HepG2 (cell line): Measurements from ENCODE around the gene SSC4D. TPM values are rescaled to one million over a fixed set of nuclear protein-coding genes. Genes with fewer than 3 reads are reported as not detected.
A peak's percentile ranks its signal among the peaks of the same experiment; 100 is the strongest.

Experiments used
- DDIT3 ChIP-seq: sonication (generic); formaldehyde crosslinking; IDR thresholded peaks from 2 replicates; pipeline ENCODE4 v1.4.0; 2020; ENCODE audit warnings: mild to moderate bottlenecking, missing genetic modification reagents
- HNF4G ChIP-seq, 2 experiments: sonication (generic) in 1 of 2; formaldehyde crosslinking in 1 of 2; IDR thresholded peaks; 2 replicates each; pipeline versions ENCODE4 v1.4.0 to v1.6.1; 2011 to 2020; ENCODE audit warnings: borderline replicate concordance in 2 of 2, low read depth in 2 of 2, mild to moderate bottlenecking in 2 of 2, low read length in 1 of 2, missing genetic modification reagents in 1 of 2, moderate library complexity in 1 of 2
- HOXA9 ChIP-seq: sonication (generic); formaldehyde crosslinking; IDR thresholded peaks from 2 replicates; pipeline ENCODE4 v1.8.1; 2022; ENCODE audit warnings: missing genetic modification reagents, mild to moderate bottlenecking, moderate library complexity, borderline replicate concordance
- POLR2G ChIP-seq: fragments of 200-400 bp; formaldehyde crosslinking; IDR thresholded peaks from 2 replicates; pipeline ENCODE4 v1.6.1; 2018; ENCODE audit warnings: mild to moderate bottlenecking, low read depth, low read length, moderate library complexity
- SSRP1 ChIP-seq: IDR thresholded peaks from 2 replicates; pipeline ENCODE4 v1.6.1; 2016; ENCODE audit warnings: control low read depth
- TBP ChIP-seq: sonication (generic); formaldehyde crosslinking; IDR thresholded peaks from 2 replicates; pipeline ENCODE4 v1.5.0; 2020; ENCODE audit warnings: missing genetic modification reagents
- ZFAT ChIP-seq: sonication (generic); formaldehyde crosslinking; conservative IDR thresholded peaks from 2 replicates; pipeline ENCODE4 v1.8.1; 2023; ENCODE audit warnings: missing genetic modification reagents, inconsistent platforms
- ZNF367 ChIP-seq: sonication (generic); formaldehyde crosslinking; IDR thresholded peaks from 2 replicates; pipeline ENCODE4 v1.4.0; 2020; ENCODE audit warnings: missing genetic modification reagents, borderline replicate concordance
- ZNF557 ChIP-seq: sonication (generic); formaldehyde crosslinking; IDR thresholded peaks from 2 replicates; pipeline ENCODE4 v1.4.0; 2020; ENCODE audit warnings: missing genetic modification reagents
- ZNF589 ChIP-seq: sonication (generic); formaldehyde crosslinking; conservative IDR thresholded peaks from 2 replicates; pipeline ENCODE4 v1.8.0; 2022; ENCODE audit warnings: mild to moderate bottlenecking, moderate library complexity, missing genetic modification reagents
- polyA plus RNA-seq, 8 experiments: library from polyadenylated mRNA; depleted of rRNA in 3 of 8; stranded (reverse) in 7 of 8; unstranded in 1 of 8; fragments of >200 nt; fragmentation: Illumina TruSeq in 4 of 8; extraction: Trizol in 4 of 8; gene quantifications; 2 replicates each; pipeline versions ENCODE4 v1.2.1 to v1.2.3, GENCODE V29; 2011 to 2016; ENCODE audit warnings: low read depth in 4 of 8, missing spikeins in 1 of 8, mixed read lengths in 1 of 8; ENCODE audit not compliant: insufficient read depth in 1 of 8
- total RNA-seq, 5 experiments: library from RNA; depleted of rRNA; stranded (reverse); fragments of >200 nt; fragmentation: Illumina TruSeq; extraction: Trizol; gene quantifications; 2 replicates each; pipeline ENCODE4 v1.2.3, GENCODE V29; 2016; ENCODE audit warnings: low read depth in 1 of 5
- TF ChIP-seq, protein P1 (sequence below): IDR thresholded peaks from 2 replicates; pipeline ENCODE4 v1.4.0; 2020; ENCODE audit warnings: mild to moderate bottlenecking, missing genetic modification reagents
- TF ChIP-seq, protein P2 (sequence below): sonication (generic); formaldehyde crosslinking; IDR thresholded peaks from 2 replicates; pipeline ENCODE4 v1.4.0; 2020; ENCODE audit warnings: missing genetic modification reagents
- TF ChIP-seq, protein P3 (sequence below): sonication (generic); formaldehyde crosslinking; IDR thresholded peaks from 2 replicates; pipeline ENCODE4 v1.5.0; 2020; ENCODE audit warnings: mild to moderate bottlenecking, missing genetic modification reagents, borderline replicate concordance
- TF ChIP-seq, protein P4 (sequence below): sonication (generic); formaldehyde crosslinking; IDR thresholded peaks from 2 replicates; pipeline ENCODE4 v1.4.0; 2020; ENCODE audit warnings: mild to moderate bottlenecking, missing genetic modification reagents

Gene SSC4D
- total and polyA plus RNA-seq, 2 of the 13 experiments (the other 11 are each of a cell fraction or from before 2014, with no cell fraction given) = 33.3 to 63.8 TPM

DNA sequence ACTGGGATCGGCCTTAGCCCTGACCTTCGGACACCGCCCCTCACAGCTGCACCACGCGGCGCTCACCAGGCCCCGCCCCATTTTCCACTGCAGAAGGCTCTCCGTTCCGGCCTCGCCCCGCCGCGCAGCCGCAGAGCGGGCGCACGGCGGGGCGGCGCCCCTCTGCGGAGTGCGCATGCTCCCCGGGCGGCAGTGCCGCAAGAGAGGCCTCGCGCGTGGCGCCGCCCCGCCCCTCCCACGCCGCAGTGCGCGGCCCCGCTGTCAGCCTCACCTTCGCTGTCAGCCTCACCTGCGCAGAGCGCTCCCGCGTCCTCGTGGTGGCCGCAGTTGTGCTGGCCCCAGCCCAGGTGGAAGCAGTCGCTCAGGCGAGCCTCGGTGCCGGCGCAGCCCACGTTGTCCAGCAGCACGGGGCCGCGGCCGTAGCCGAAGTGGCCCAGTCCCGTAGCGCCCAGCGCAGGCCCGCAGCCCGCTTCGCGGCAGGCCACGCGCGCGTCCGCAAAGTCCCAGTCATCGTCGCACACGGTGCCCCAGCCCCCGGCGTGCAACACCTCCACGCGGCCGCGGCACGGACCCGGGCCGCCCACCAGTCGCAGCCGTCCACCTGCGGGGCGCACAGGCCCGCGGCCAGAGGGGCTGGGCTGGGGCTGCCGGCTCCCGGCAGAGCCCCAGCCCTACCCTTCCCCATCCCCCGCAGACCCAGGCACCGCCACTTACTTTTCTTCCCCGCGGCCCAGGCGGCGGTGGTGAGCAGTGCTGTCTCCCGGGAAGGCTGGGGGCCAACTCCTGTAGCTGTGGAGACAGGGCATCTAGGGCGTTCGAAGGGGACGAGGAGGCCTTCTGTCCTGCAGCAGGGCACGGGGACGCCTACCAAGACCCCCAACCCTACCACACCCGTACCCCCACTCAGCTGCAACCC is 16.1 kb downstream of the SSC4D start (continued):
- TF ChIP-seq, protein P1, sequence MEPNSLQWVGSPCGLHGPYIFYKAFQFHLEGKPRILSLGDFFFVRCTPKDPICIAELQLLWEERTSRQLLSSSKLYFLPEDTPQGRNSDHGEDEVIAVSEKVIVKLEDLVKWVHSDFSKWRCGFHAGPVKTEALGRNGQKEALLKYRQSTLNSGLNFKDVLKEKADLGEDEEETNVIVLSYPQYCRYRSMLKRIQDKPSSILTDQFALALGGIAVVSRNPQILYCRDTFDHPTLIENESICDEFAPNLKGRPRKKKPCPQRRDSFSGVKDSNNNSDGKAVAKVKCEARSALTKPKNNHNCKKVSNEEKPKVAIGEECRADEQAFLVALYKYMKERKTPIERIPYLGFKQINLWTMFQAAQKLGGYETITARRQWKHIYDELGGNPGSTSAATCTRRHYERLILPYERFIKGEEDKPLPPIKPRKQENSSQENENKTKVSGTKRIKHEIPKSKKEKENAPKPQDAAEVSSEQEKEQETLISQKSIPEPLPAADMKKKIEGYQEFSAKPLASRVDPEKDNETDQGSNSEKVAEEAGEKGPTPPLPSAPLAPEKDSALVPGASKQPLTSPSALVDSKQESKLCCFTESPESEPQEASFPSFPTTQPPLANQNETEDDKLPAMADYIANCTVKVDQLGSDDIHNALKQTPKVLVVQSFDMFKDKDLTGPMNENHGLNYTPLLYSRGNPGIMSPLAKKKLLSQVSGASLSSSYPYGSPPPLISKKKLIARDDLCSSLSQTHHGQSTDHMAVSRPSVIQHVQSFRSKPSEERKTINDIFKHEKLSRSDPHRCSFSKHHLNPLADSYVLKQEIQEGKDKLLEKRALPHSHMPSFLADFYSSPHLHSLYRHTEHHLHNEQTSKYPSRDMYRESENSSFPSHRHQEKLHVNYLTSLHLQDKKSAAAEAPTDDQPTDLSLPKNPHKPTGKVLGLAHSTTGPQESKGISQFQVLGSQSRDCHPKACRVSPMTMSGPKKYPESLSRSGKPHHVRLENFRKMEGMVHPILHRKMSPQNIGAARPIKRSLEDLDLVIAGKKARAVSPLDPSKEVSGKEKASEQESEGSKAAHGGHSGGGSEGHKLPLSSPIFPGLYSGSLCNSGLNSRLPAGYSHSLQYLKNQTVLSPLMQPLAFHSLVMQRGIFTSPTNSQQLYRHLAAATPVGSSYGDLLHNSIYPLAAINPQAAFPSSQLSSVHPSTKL (CRISPR knock-in tag) = peak; percentile 24; the same call in 1 of the 2 replicates
- TF ChIP-seq ZNF367 (CRISPR knock-in tag) (peak; percentile 26; the same call in 1 of the 2 replicates), ZNF557 (CRISPR knock-in tag) (no peak), HNF4G (IDR thresholded peaks at IDR 0.05; ENCODE audit: borderline replicate concordance, low read depth, low read length) (no peak; the same call in 1 of the 2 replicates), HNF4G (CRISPR knock-in tag; IDR thresholded peaks at IDR 0.05; ENCODE audit: borderline replicate concordance, low read depth) (0 out of 2 replicates have a peak, but pooled peaks have one; percentile 29), ZFAT (CRISPR knock-in tag) (no peak), TBP (CRISPR knock-in tag) (no peak), DDIT3 (CRISPR knock-in tag) (no peak), SSRP1 (CRISPR knock-in tag) (no peak), ZNF589 (CRISPR knock-in tag) (no peak), HOXA9 (CRISPR knock-in tag) (peak; percentile 20; the same call in 1 of the 2 replicates), POLR2G (peak; percentile 66)
- TF ChIP-seq, protein P2, sequence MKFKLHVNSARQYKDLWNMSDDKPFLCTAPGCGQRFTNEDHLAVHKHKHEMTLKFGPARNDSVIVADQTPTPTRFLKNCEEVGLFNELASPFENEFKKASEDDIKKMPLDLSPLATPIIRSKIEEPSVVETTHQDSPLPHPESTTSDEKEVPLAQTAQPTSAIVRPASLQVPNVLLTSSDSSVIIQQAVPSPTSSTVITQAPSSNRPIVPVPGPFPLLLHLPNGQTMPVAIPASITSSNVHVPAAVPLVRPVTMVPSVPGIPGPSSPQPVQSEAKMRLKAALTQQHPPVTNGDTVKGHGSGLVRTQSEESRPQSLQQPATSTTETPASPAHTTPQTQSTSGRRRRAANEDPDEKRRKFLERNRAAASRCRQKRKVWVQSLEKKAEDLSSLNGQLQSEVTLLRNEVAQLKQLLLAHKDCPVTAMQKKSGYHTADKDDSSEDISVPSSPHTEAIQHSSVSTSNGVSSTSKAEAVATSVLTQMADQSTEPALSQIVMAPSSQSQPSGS = peak; percentile 20
- TF ChIP-seq, protein P3, sequence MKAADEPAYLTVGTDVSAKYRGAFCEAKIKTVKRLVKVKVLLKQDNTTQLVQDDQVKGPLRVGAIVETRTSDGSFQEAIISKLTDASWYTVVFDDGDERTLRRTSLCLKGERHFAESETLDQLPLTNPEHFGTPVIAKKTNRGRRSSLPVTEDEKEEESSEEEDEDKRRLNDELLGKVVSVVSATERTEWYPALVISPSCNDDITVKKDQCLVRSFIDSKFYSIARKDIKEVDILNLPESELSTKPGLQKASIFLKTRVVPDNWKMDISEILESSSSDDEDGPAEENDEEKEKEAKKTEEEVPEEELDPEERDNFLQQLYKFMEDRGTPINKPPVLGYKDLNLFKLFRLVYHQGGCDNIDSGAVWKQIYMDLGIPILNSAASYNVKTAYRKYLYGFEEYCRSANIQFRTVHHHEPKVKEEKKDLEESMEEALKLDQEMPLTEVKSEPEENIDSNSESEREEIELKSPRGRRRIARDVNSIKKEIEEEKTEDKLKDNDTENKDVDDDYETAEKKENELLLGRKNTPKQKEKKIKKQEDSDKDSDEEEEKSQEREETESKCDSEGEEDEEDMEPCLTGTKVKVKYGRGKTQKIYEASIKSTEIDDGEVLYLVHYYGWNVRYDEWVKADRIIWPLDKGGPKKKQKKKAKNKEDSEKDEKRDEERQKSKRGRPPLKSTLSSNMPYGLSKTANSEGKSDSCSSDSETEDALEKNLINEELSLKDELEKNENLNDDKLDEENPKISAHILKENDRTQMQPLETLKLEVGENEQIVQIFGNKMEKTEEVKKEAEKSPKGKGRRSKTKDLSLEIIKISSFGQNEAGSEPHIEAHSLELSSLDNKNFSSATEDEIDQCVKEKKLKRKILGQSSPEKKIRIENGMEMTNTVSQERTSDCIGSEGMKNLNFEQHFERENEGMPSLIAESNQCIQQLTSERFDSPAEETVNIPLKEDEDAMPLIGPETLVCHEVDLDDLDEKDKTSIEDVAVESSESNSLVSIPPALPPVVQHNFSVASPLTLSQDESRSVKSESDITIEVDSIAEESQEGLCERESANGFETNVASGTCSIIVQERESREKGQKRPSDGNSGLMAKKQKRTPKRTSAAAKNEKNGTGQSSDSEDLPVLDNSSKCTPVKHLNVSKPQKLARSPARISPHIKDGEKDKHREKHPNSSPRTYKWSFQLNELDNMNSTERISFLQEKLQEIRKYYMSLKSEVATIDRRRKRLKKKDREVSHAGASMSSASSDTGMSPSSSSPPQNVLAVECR (CRISPR knock-in tag) = peak; percentile 88
- TF ChIP-seq, protein P4, sequence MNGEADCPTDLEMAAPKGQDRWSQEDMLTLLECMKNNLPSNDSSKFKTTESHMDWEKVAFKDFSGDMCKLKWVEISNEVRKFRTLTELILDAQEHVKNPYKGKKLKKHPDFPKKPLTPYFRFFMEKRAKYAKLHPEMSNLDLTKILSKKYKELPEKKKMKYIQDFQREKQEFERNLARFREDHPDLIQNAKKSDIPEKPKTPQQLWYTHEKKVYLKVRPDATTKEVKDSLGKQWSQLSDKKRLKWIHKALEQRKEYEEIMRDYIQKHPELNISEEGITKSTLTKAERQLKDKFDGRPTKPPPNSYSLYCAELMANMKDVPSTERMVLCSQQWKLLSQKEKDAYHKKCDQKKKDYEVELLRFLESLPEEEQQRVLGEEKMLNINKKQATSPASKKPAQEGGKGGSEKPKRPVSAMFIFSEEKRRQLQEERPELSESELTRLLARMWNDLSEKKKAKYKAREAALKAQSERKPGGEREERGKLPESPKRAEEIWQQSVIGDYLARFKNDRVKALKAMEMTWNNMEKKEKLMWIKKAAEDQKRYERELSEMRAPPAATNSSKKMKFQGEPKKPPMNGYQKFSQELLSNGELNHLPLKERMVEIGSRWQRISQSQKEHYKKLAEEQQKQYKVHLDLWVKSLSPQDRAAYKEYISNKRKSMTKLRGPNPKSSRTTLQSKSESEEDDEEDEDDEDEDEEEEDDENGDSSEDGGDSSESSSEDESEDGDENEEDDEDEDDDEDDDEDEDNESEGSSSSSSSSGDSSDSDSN (CRISPR knock-in tag) = peak; percentile 85
